Measurements from ENCODE around the gene CUL9.

DNA sequence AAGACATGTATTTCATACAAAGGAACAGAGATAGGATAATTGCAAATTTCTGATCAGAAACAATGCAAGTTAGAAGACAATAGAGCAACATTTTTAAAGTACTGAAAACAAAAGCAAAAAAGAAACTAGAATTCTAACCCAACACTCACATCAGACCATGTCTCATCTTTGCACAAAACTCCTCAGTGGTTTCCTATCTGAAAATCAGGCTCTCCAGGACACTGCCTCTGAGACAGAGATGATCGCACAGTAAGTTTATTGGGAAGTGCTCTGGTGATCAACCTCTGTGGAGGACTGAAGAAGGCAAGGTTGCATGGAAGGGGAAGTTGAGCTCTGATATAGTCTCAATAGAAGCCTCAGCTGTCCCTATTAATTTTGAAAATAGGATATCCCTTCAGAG is 59.0 kb downstream of the CUL9 start:
- TF ChIP-seq, protein P1, sequence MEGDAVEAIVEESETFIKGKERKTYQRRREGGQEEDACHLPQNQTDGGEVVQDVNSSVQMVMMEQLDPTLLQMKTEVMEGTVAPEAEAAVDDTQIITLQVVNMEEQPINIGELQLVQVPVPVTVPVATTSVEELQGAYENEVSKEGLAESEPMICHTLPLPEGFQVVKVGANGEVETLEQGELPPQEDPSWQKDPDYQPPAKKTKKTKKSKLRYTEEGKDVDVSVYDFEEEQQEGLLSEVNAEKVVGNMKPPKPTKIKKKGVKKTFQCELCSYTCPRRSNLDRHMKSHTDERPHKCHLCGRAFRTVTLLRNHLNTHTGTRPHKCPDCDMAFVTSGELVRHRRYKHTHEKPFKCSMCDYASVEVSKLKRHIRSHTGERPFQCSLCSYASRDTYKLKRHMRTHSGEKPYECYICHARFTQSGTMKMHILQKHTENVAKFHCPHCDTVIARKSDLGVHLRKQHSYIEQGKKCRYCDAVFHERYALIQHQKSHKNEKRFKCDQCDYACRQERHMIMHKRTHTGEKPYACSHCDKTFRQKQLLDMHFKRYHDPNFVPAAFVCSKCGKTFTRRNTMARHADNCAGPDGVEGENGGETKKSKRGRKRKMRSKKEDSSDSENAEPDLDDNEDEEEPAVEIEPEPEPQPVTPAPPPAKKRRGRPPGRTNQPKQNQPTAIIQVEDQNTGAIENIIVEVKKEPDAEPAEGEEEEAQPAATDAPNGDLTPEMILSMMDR (IDR thresholded peaks at IDR 0.05) = no peak
- no peak for TF ChIP-seq POLR2A (IDR thresholded peaks at IDR 0.05)
- TF ChIP-seq POLR2AphosphoS5 (IDR thresholded peaks at IDR 0.05) = no peak

Data from prostate gland (tissue), 2 donors.